ENCODE results near the gene HES3. TPM values are rescaled to one million over a fixed set of nuclear protein-coding genes. Genes with fewer than 3 reads are reported as not detected.

The HES3 gene
- total and polyA plus RNA-seq, 2 donors (not counting 1 experiment from before 2014, with no cell fraction given) = not detected

DNA sequence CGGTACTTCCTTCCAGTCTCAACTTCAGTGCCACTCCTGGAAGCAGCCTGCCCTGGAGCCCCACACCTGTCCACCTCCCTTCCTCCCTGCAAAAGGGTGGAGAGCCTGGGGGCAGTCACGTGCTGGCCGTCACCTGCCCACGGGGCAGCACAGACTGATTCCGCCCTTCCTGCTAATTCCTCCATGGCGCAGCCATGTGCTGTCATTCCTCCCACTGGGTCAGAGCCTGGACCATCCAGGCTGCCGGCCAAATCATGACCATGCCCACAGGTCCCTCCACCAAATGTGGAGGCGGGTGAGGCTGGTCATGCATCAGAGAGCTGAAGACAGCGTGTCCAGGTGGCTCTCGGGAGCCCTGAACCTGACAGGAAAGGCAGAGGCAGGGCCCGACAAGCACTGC lies 41.4 kb downstream of the HES3 start:
- Mint-ChIP-seq H3K4me1 (no peaks in the 10 kb centered on the region), H3K27ac (no peak overlapping the region), H3K27me3 (no peaks in the 10 kb centered on the region), H3K9me3 (ENCODE audit: insufficient read depth) (no peaks in the 10 kb centered on the region), H3K4me3 (no peak overlapping the region)
- no peaks in the 10 kb centered on the region for H3K27me3 ChIP-seq (replicated peaks in 1 of 4; ENCODE audit: control extremely low read depth in 1 of 4, control insufficient read depth in 3 of 4, insufficient read depth in 4 of 4, low read length in 3 of 4)
- intact Hi-C loops (cut with micrococcal nuclease) = no loop called here
- DNase-seq (no peak), ATAC-seq (ENCODE audit: low read depth) (no peak)
- H3K27ac ChIP-seq (ENCODE audit: low read length in 2 of 2) = no peak overlapping the region
- H3K9ac ChIP-seq (ENCODE audit: low read length) = no peak overlapping the region
- no peaks in the 10 kb centered on the region for H3K4me1 ChIP-seq (ENCODE audit: control insufficient read depth in 2 of 2, insufficient read depth in 2 of 2, low read length in 2 of 2)
- H4K20me1 ChIP-seq (ENCODE audit: control insufficient read depth, insufficient read depth, low read length, poor library complexity, severe bottlenecking) = no peaks in the 10 kb centered on the region
- TF ChIP-seq, protein P1, sequence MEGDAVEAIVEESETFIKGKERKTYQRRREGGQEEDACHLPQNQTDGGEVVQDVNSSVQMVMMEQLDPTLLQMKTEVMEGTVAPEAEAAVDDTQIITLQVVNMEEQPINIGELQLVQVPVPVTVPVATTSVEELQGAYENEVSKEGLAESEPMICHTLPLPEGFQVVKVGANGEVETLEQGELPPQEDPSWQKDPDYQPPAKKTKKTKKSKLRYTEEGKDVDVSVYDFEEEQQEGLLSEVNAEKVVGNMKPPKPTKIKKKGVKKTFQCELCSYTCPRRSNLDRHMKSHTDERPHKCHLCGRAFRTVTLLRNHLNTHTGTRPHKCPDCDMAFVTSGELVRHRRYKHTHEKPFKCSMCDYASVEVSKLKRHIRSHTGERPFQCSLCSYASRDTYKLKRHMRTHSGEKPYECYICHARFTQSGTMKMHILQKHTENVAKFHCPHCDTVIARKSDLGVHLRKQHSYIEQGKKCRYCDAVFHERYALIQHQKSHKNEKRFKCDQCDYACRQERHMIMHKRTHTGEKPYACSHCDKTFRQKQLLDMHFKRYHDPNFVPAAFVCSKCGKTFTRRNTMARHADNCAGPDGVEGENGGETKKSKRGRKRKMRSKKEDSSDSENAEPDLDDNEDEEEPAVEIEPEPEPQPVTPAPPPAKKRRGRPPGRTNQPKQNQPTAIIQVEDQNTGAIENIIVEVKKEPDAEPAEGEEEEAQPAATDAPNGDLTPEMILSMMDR (IDR thresholded peaks at IDR 0.05) = no peak
- TF ChIP-seq EZH2 (IDR thresholded peaks at IDR 0.05; ENCODE audit: borderline replicate concordance, insufficient read depth, low read depth, low read length, poor library complexity, severe bottlenecking) = no peak
- ChIA-PET POLR2A (no interaction called here), CTCF (no interaction called here)
- 88% methylated on average over 11 of the region's 11 CpGs for WGBS (ENCODE audit: insufficient coverage)
- H2AFZ ChIP-seq (ENCODE audit: insufficient read depth, low read depth, low read length, poor library complexity, severe bottlenecking) = no peak overlapping the region
- no peaks in the 10 kb centered on the region for H3K79me2 ChIP-seq (ENCODE audit: control insufficient read depth, insufficient read depth, low read length)
- no peaks in the 10 kb centered on the region for H3K36me3 ChIP-seq (replicated peaks in 1 of 2; ENCODE audit: control extremely low read depth in 1 of 2, control insufficient read depth in 1 of 2, extremely low read depth in 1 of 2, insufficient read depth in 2 of 2, low read length in 1 of 2)
- H3K4me3 ChIP-seq (ENCODE audit: control extremely low read depth in 1 of 5, extremely low read depth in 1 of 5, insufficient read depth in 1 of 5, low read depth in 2 of 5, low read length in 4 of 5) = no peak overlapping the region
- H3K9me3 ChIP-seq (ENCODE audit: control extremely low read depth in 1 of 3, control insufficient read depth in 2 of 3, insufficient read depth in 1 of 3, low read length in 2 of 3) = no peaks in the 10 kb centered on the region
- H3K4me2 ChIP-seq (replicated peaks; ENCODE audit: low read depth, low read length, poor library complexity, severe bottlenecking) = no peak overlapping the region

DNA sequence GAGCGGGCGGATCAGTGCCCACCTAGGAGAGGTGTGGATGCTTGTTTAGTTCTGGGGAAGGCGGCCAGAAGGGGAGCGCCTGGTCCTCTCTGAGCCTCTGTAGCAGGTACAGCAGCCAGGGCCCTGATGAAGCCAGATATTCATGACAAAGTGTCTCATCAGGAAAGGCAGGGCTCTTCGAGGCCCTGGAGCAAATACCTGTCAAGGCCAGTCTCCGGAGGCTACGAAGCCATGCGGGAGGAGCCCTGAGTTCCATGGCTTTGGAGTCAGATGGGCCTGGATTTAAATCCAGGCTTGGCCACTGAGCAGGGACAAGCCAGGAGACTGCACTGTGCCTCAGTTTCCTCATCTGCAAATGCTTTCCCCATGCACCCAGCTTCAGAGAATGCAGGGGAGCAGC lies 42.3 kb downstream of the HES3 start:
- WGBS (ENCODE audit: insufficient coverage) = 97% methylated on average over 8 of the region's 8 CpGs
- Histone ChIP-seq H3K27me3 (replicated peaks in 1 of 4; ENCODE audit: control extremely low read depth in 1 of 4, control insufficient read depth in 3 of 4, insufficient read depth in 4 of 4, low read length in 3 of 4) (no peaks in the 10 kb centered on the region), H2AFZ (ENCODE audit: insufficient read depth, low read depth, low read length, poor library complexity, severe bottlenecking) (no peak overlapping the region), H3K79me2 (ENCODE audit: control insufficient read depth, insufficient read depth, low read length) (no peaks in the 10 kb centered on the region), H3K4me1 (ENCODE audit: control insufficient read depth in 2 of 2, insufficient read depth in 2 of 2, low read length in 2 of 2) (no peaks in the 10 kb centered on the region), H3K27ac (ENCODE audit: low read length in 2 of 2) (no peak overlapping the region), H4K20me1 (ENCODE audit: control insufficient read depth, insufficient read depth, low read length, poor library complexity, severe bottlenecking) (no peaks in the 10 kb centered on the region), H3K4me3 (ENCODE audit: control extremely low read depth in 1 of 5, extremely low read depth in 1 of 5, insufficient read depth in 1 of 5, low read depth in 2 of 5, low read length in 4 of 5) (no peak overlapping the region), H3K36me3 (replicated peaks in 1 of 2; ENCODE audit: control extremely low read depth in 1 of 2, control insufficient read depth in 1 of 2, extremely low read depth in 1 of 2, insufficient read depth in 2 of 2, low read length in 1 of 2) (no peaks in the 10 kb centered on the region), H3K4me2 (replicated peaks; ENCODE audit: low read depth, low read length, poor library complexity, severe bottlenecking) (no peak overlapping the region), H3K9ac (ENCODE audit: low read length) (no peak overlapping the region), H3K9me3 (ENCODE audit: control extremely low read depth in 1 of 3, control insufficient read depth in 2 of 3, insufficient read depth in 1 of 3, low read length in 2 of 3) (no peaks in the 10 kb centered on the region)
- TF ChIP-seq, protein P1 (IDR thresholded peaks at IDR 0.05) = no peak
- TF ChIP-seq EZH2 (IDR thresholded peaks at IDR 0.05; ENCODE audit: borderline replicate concordance, insufficient read depth, low read depth, low read length, poor library complexity, severe bottlenecking) = no peak
- no peak overlapping the region for H3K4me3 Mint-ChIP-seq
- intact Hi-C loops (cut with micrococcal nuclease) = no loop called here
- DNase-seq = no peak
- H3K4me1 Mint-ChIP-seq = no peaks in the 10 kb centered on the region
- H3K27ac Mint-ChIP-seq = no peak overlapping the region
- no peak for ATAC-seq (ENCODE audit: low read depth)
- ChIA-PET POLR2A (no interaction called here), CTCF (no interaction called here)
- H3K9me3 Mint-ChIP-seq (ENCODE audit: insufficient read depth) = no peaks in the 10 kb centered on the region
- H3K27me3 Mint-ChIP-seq = no peaks in the 10 kb centered on the region
